ENCODE data around the gene ALDH8A1. TPM values are rescaled to one million over a fixed set of nuclear protein-coding genes. Genes with fewer than 3 reads are reported as not detected.

Gene ALDH8A1
- total and polyA plus RNA-seq, 2 of the 13 experiments (the other 11 are each of a cell fraction or from before 2014, with no cell fraction given) = 1.1 to 3.4 TPM

- POLR2A ChIA-PET = no interaction called here
- FAIRE-seq (no peak), ATAC-seq (no peak), DNase-seq (ENCODE audit: low spot score) (no peak)
- H3K36me3 ChIP-seq (replicated peaks in 1 of 2; ENCODE audit: control insufficient read depth in 1 of 2, insufficient read depth in 2 of 2, low read length in 2 of 2) = peaks cover 1 to 24% of the 10 kb centered on the region in 2 experiments
- H3K27me3 ChIP-seq (ENCODE audit: control insufficient read depth in 1 of 2, insufficient read depth in 2 of 2, low read length in 2 of 2) = no peaks in the 10 kb centered on the region
- 97% methylated on average over 3 of the region's 3 CpGs for WGBS (ENCODE audit: low lambda C conversion rate)
- H3K4me1 ChIP-seq (ENCODE audit: insufficient read depth, low read length) = no peaks in the 10 kb centered on the region
- CTCF ChIA-PET (ENCODE audit: low intra/inter-chr PET ratio, low total read pairs) = no interaction called here
- H4K20me1 ChIP-seq (ENCODE audit: insufficient read depth, low read length) = no peaks in the 10 kb centered on the region
- in situ Hi-C loops (cut with HindIII; ENCODE audit: extremely low pct_ligation_motif_present, low pct_unique_long_range_greater_than_20kb) = no loop called here
- H3K4me3 ChIP-seq (replicated peaks in 1 of 3; ENCODE audit: insufficient read depth in 1 of 3, low read depth in 2 of 3, low read length in 3 of 3) = no peak overlapping the region
- H2AFZ ChIP-seq (ENCODE audit: low read length) = no peak overlapping the region
- no peaks in the 10 kb centered on the region for H3K9me3 ChIP-seq (ENCODE audit: low read length)
- TF ChIP-seq CREBL2 (CRISPR knock-in tag; IDR thresholded peaks at IDR 0.05; ENCODE audit: borderline replicate concordance) (no peak), MZF1 (CRISPR knock-in tag; IDR thresholded peaks at IDR 0.05; ENCODE audit: borderline replicate concordance) (no peak), MEIS2 (CRISPR knock-in tag; IDR thresholded peaks at IDR 0.05) (no peak), ZNF569 (CRISPR knock-in tag; IDR thresholded peaks at IDR 0.05; ENCODE audit: borderline replicate concordance) (no peak), TEAD2 (CRISPR knock-in tag; IDR thresholded peaks at IDR 0.05) (no peak), AFF4 (CRISPR knock-in tag; IDR thresholded peaks at IDR 0.05) (no peak), FOXK1 (CRISPR knock-in tag; IDR thresholded peaks at IDR 0.05; ENCODE audit: borderline replicate concordance, low read depth) (no peak)
- TF ChIP-seq, protein P1, sequence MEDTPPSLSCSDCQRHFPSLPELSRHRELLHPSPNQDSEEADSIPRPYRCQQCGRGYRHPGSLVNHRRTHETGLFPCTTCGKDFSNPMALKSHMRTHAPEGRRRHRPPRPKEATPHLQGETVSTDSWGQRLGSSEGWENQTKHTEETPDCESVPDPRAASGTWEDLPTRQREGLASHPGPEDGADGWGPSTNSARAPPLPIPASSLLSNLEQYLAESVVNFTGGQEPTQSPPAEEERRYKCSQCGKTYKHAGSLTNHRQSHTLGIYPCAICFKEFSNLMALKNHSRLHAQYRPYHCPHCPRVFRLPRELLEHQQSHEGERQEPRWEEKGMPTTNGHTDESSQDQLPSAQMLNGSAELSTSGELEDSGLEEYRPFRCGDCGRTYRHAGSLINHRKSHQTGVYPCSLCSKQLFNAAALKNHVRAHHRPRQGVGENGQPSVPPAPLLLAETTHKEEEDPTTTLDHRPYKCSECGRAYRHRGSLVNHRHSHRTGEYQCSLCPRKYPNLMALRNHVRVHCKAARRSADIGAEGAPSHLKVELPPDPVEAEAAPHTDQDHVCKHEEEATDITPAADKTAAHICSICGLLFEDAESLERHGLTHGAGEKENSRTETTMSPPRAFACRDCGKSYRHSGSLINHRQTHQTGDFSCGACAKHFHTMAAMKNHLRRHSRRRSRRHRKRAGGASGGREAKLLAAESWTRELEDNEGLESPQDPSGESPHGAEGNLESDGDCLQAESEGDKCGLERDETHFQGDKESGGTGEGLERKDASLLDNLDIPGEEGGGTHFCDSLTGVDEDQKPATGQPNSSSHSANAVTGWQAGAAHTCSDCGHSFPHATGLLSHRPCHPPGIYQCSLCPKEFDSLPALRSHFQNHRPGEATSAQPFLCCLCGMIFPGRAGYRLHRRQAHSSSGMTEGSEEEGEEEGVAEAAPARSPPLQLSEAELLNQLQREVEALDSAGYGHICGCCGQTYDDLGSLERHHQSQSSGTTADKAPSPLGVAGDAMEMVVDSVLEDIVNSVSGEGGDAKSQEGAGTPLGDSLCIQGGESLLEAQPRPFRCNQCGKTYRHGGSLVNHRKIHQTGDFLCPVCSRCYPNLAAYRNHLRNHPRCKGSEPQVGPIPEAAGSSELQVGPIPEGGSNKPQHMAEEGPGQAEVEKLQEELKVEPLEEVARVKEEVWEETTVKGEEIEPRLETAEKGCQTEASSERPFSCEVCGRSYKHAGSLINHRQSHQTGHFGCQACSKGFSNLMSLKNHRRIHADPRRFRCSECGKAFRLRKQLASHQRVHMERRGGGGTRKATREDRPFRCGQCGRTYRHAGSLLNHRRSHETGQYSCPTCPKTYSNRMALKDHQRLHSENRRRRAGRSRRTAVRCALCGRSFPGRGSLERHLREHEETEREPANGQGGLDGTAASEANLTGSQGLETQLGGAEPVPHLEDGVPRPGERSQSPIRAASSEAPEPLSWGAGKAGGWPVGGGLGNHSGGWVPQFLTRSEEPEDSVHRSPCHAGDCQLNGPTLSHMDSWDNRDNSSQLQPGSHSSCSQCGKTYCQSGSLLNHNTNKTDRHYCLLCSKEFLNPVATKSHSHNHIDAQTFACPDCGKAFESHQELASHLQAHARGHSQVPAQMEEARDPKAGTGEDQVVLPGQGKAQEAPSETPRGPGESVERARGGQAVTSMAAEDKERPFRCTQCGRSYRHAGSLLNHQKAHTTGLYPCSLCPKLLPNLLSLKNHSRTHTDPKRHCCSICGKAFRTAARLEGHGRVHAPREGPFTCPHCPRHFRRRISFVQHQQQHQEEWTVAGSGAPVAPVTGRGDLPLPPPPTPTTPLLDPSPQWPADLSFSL (CRISPR knock-in tag; IDR thresholded peaks at IDR 0.05) = no peak
- H3K9ac ChIP-seq (ENCODE audit: insufficient read depth, low read depth, low read length) = no peak overlapping the region
- no peak overlapping the region for H3K27ac ChIP-seq (ENCODE audit: extremely low read length, insufficient read depth, low read length)
- H3K79me2 ChIP-seq (ENCODE audit: insufficient read depth, low read length) = no peaks in the 10 kb centered on the region
- no peak overlapping the region for H3K4me2 ChIP-seq (ENCODE audit: low read depth, low read length)
- intact Hi-C loops (cut with micrococcal nuclease; ENCODE audit: unreplicated experiment) = no loop called here
- no TSS peak for BruUV-seq (replicated peaks)
These were observed 11.5 kb upstream of the ALDH8A1 start for GRCh38 chr6:134961366-134961765.

All from HepG2 (cell line).